ENCODE data around the gene OSBPL5. TPM values are rescaled to one million over a fixed set of nuclear protein-coding genes. Genes with fewer than 3 reads are reported as not detected.

The OSBPL5 gene
- total RNA-seq, 4 donors from 2014 or later = 9.2 to 18.5 (median 14.0) TPM

- ATAC-seq (no peak), DNase-seq (no peak)
- in situ Hi-C loops (cut with MboI; ENCODE audit: low sequenced_read_pairs in 4 of 4) (no loop called here), intact Hi-C loops (cut with DNase I; ENCODE audit: low total_unique reads) (no loop called here)
- peak overlapping the region; percentile 55 to 71 (median 59) for H3K27ac ChIP-seq
- H3K4me1 ChIP-seq = peaks cover 44 to 61% of the 10 kb centered on the region in 2 donors
- H3K4me3 ChIP-seq = peak overlapping the region in 1 of 4 donors; percentile 18
- no peaks in the 10 kb centered on the region for H3K36me3 ChIP-seq
- TF ChIP-seq CTCF (IDR thresholded peaks at IDR 0.05 in 4 of 5, conservative IDR thresholded peaks at IDR 0.05 in 1 of 5) (no peak), POLR2A (IDR thresholded peaks at IDR 0.05) (no peak)
- no peaks in the 10 kb centered on the region for H3K27me3 ChIP-seq
- H3K9me3 ChIP-seq = no peaks in the 10 kb centered on the region
Observed at GRCh38 chr11:3155691-3156258, 9.3 kb downstream of the OSBPL5 start.

- Histone ChIP-seq H3K27ac (peak overlapping the region; percentile 55 to 71 (median 59)), H3K27me3 (no peaks in the 10 kb centered on the region), H3K4me3 (no peak overlapping the region), H3K4me1 (peaks cover 42 to 55% of the 10 kb centered on the region in 2 donors), H3K9me3 (no peaks in the 10 kb centered on the region), H3K36me3 (no peaks in the 10 kb centered on the region)
- intact Hi-C loops (cut with DNase I; ENCODE audit: low total_unique reads) (no loop called here), in situ Hi-C loops (cut with MboI; ENCODE audit: low sequenced_read_pairs in 4 of 4) (no loop called here)
- DNase-seq (no peak), ATAC-seq (no peak)
- TF ChIP-seq CTCF (IDR thresholded peaks at IDR 0.05 in 4 of 5, conservative IDR thresholded peaks at IDR 0.05 in 1 of 5) = no peak
Observed at GRCh38 chr11:3155216-3155615, 9.9 kb downstream of the OSBPL5 start.

GRCh38 chr11:3154001-3154599 is 11.0 kb downstream of the OSBPL5 start:
- peaks cover 33 to 44% of the 10 kb centered on the region in 2 donors for H3K4me1 ChIP-seq
- intact Hi-C loops (cut with DNase I; ENCODE audit: low total_unique reads) (no loop called here), in situ Hi-C loops (cut with MboI; ENCODE audit: low sequenced_read_pairs in 4 of 4) (no loop called here)
- TF ChIP-seq CTCF (IDR thresholded peaks at IDR 0.05 in 4 of 5, conservative IDR thresholded peaks at IDR 0.05 in 1 of 5) (no peak), POLR2A (IDR thresholded peaks at IDR 0.05) (no peak)
- H3K4me3 ChIP-seq = no peak overlapping the region
- no peaks in the 10 kb centered on the region for H3K27me3 ChIP-seq
- H3K27ac ChIP-seq = peak overlapping the region; percentile 46 to 69 (median 62)
- ATAC-seq (no peak), DNase-seq (no peak)
- no peaks in the 10 kb centered on the region for H3K9me3 ChIP-seq
- H3K36me3 ChIP-seq = no peaks in the 10 kb centered on the region

- TF ChIP-seq CTCF (IDR thresholded peaks at IDR 0.05 in 4 of 5, conservative IDR thresholded peaks at IDR 0.05 in 1 of 5) (no peak), POLR2A (IDR thresholded peaks at IDR 0.05) (no peak)
- Histone ChIP-seq H3K27me3 (no peaks in the 10 kb centered on the region), H3K9me3 (no peaks in the 10 kb centered on the region), H3K4me3 (no peak overlapping the region), H3K36me3 (no peaks in the 10 kb centered on the region), H3K27ac (peak overlapping the region; percentile 46 to 69 (median 62)), H3K4me1 (peaks cover 33 to 42% of the 10 kb centered on the region in 2 donors)
- in situ Hi-C loops (cut with MboI; ENCODE audit: low sequenced_read_pairs in 4 of 4) = no loop called here
- DNase-seq = peak in 1 of 2 donors; percentile 46
- intact Hi-C loops (cut with DNase I; ENCODE audit: low total_unique reads) = no loop called here
- ATAC-seq = peak; percentile 40 to 45
Observed at GRCh38 chr11:3153291-3153861, 11.7 kb downstream of the OSBPL5 start.

Data from gastrocnemius medialis (tissue), 4 donors.